Naive B cell (primary cell): ENCODE results near the gene POLDIP3. TPM values are rescaled to one million over a fixed set of nuclear protein-coding genes. Genes with fewer than 3 reads are reported as not detected.
"Not testable (repeated sequence)": the region's sequence is repeated elsewhere in the genome, so short reads cannot be mapped to it uniquely, and the experiment has no call there.

Experiments used
- ATAC-seq, 2 donors: fragments of 150-1000 bp; cut with Tn5 transposase; 2 replicates each; pipeline ENCODE4 v1.10.0; 2021; ENCODE audit warnings: low read depth in 2 of 2, mild to moderate bottlenecking in 2 of 2, moderate library complexity in 2 of 2
- DNase-seq: peaks from one replicate; pipeline ENCODE4 v3.0.0; 2022
- H3K27ac Mint-ChIP-seq, 6 donors: one replicate each; pipeline ENCODE4 v1.8.0; 2020 to 2022; ENCODE audit warnings: mild to moderate bottlenecking in 6 of 6, mixed read lengths in 6 of 6, moderate library complexity in 5 of 6, inconsistent platforms in 2 of 6
- H3K27me3 Mint-ChIP-seq, 3 donors: one replicate each; pipeline ENCODE4 v1.8.0; 2021 to 2022; ENCODE audit warnings: mixed read lengths in 3 of 3, mild to moderate bottlenecking in 1 of 3
- H3K36me3 Mint-ChIP-seq, 2 donors: one replicate each; pipeline ENCODE4 v1.8.0; 2020 to 2022; ENCODE audit warnings: mixed read lengths in 2 of 2, inconsistent platforms in 1 of 2, mild to moderate bottlenecking in 1 of 2
- H3K4me1 Mint-ChIP-seq, 3 donors: one replicate each; pipeline ENCODE4 v1.8.0; 2020 to 2022; ENCODE audit warnings: mixed read lengths in 3 of 3, inconsistent platforms in 1 of 3, mild to moderate bottlenecking in 1 of 3, moderate library complexity in 1 of 3
- H3K4me3 Mint-ChIP-seq, 8 donors: one replicate each; pipeline ENCODE4 v1.8.0; 2020 to 2022; ENCODE audit warnings: mild to moderate bottlenecking in 8 of 8, mixed read lengths in 8 of 8, moderate library complexity in 8 of 8, inconsistent platforms in 2 of 8
- H3K9me3 Mint-ChIP-seq, 7 donors: one replicate each; pipeline ENCODE4 v1.8.0; 2020 to 2022; ENCODE audit warnings: mixed read lengths in 7 of 7, mild to moderate bottlenecking in 5 of 7, inconsistent platforms in 2 of 7, moderate library complexity in 1 of 7
- polyA plus RNA-seq, 6 donors: library from polyadenylated mRNA; unstranded; fragments of 300-500 nt; fragmentation: Illumina TruSeq; gene quantifications; one replicate each; pipeline ENCODE4 v1.2.3, GENCODE V29; 2021; ENCODE audit warnings: low read depth in 6 of 6

Gene POLDIP3
- polyA plus RNA-seq, 6 donors from 2014 or later: 61.2 to 106 (median 81.3) TPM

DNA sequence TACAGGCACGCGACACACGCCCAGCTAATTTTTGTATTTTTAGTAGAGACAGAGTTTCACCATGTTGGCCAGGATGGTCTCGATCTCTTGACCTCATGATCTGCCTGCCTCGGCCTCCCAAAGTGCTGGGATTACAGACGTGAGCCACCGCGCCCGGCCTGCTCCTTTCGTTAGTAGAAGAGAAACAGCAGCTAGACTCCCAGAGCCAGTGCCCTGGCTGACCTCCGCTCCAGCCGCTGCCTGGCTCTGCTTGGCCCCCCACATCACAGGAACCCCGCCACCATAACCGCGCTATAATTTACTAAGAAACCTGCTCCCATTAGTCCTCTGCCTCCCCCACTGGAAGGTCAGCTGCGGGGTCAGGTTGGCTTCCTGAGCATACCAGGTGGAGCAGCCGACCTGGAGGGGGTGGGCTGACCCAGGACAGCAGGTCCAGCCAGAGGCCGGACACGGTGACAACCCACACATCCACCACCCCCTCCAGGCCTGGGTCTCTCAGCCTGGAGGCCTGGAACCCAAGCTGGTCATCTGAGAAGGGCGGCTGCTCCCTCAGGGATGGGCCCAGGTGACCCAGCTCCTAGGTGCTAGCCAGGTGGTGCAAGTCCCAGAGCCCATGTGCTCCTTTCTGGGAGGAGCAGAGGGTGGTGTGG is 7.5 kb upstream of the POLDIP3 start:
- Mint-ChIP-seq H3K4me3 (no peak overlapping the region), H3K27ac (peak overlapping the region; percentile 31 to 76 (median 50)), H3K4me1 (peaks cover 15 to 32% (median 23%) of the 10 kb centered on the region in 3 donors), H3K27me3 (no peaks in the 10 kb centered on the region), H3K36me3 (no peaks in the 10 kb centered on the region), H3K9me3 (no peaks in the 10 kb centered on the region)
- no peak for DNase-seq
- no peak for ATAC-seq

DNA sequence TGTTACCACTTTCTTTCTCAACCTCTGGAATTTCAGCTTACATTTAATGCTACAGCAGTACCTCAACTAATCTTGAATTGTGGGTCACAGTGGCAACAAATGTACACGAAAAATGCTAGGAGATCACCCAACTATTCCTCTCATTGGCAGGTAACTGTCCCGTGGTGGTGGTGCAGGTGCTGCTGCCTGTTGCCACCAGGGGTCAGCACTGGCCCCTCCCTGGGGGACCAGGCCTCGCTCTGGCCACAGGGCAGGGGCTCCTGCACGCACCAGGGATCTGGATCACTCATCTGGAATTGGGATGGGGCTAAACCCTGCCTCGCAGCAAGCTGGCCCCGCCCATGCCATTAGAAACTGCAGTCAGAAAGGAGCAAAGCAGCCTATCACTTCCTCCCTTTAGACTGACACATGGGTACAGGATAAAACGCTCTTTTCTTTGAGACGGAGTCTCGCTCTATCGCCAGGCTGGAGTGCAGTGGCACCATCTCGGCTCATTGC is 6.9 kb upstream of the POLDIP3 start:
- no peaks in the 10 kb centered on the region for H3K36me3 Mint-ChIP-seq
- H3K27me3 Mint-ChIP-seq: no peaks in the 10 kb centered on the region
- H3K4me3 Mint-ChIP-seq: peak overlapping the region in 2 of 8 donors; percentile 2 to 15
- no peaks in the 10 kb centered on the region for H3K9me3 Mint-ChIP-seq
- H3K27ac Mint-ChIP-seq: peak overlapping the region in 4 of 6 donors; percentile 38 to 81 (median 60)
- ATAC-seq: peak; percentile 75 to 78
- DNase-seq: peak; percentile 61
- peaks cover 15 to 32% (median 28%) of the 10 kb centered on the region in 3 donors for H3K4me1 Mint-ChIP-seq

DNA sequence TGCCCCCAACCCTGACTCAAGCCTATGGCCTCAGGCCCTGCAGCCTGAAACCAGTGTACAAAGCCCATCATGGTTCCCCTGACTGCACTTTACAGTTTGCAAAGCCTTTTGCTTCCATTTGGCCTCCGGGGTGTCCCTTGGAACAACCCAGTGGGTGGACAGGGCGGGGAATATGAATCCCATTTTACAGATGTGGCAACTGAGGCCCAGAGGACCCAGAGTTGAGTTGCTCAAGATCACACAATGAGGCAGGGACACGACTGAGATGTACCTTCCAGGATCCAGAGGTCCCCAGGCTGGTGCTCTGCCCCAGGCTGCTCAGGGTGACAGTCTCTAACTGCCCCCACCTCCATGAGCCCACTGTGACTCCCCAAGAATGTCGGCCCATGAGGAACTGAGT is 5.4 kb upstream of the POLDIP3 start:
- peaks cover 20 to 44% (median 38%) of the 10 kb centered on the region in 3 donors for H3K4me1 Mint-ChIP-seq
- H3K4me3 Mint-ChIP-seq: no peak overlapping the region
- peaks cover 0 to 4% (median 0%) of the 10 kb centered on the region in 7 donors for H3K9me3 Mint-ChIP-seq
- H3K36me3 Mint-ChIP-seq: no peaks in the 10 kb centered on the region
- DNase-seq (no peak), ATAC-seq (no peak)
- peak overlapping the region in 1 of 6 donors; percentile 45 for H3K27ac Mint-ChIP-seq
- H3K27me3 Mint-ChIP-seq: no peaks in the 10 kb centered on the region

DNA sequence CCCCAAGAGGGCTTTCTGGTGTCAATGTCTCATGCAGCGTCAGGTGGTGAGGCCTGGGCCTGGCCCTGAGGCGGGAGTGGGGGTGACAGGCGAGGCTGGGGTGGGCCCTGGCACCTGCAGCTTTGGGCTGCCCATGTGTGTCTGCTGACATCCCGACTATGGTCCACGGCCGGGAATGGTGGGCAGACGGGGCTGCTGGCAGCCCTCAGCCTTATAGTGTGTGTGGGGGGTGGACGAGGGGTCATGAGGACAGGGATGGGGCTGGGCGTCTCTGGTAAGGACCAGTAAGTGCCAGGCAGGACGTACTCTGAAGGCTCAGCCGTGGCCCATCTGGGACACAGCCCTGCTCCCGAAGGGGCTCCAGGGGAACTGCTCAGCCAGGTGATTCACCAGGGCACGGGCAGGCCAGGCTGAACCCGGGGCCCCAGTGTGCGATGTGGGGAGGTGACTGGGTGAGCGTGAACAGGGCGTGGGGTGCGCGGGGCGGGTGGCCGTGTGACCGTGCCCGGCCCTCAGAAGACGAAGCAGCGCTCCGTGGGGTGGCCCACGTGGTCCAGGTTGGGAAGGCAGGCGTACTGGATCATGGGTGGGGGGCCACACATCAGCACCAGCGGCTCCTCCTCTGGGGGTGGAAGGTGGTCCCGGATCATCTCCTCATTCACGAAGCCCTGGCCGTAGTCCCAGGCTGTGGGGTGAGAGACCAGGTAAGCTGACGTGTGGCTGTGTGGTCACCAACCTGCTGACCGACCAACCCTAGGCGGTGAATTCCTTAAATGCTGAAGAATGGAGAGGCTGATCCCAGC is 4.8 kb upstream of the POLDIP3 start:
- ATAC-seq (no peak), DNase-seq (no peak)
- Mint-ChIP-seq H3K9me3 (peaks cover 0 to 6% (median 0%) of the 10 kb centered on the region in 7 donors), H3K27ac (peak overlapping the region in 2 of 6 donors; percentile 45 to 82), H3K27me3 (no peaks in the 10 kb centered on the region), H3K4me1 (peaks cover 25 to 49% (median 38%) of the 10 kb centered on the region in 3 donors), H3K4me3 (no peak overlapping the region), H3K36me3 (no peaks in the 10 kb centered on the region)

DNA sequence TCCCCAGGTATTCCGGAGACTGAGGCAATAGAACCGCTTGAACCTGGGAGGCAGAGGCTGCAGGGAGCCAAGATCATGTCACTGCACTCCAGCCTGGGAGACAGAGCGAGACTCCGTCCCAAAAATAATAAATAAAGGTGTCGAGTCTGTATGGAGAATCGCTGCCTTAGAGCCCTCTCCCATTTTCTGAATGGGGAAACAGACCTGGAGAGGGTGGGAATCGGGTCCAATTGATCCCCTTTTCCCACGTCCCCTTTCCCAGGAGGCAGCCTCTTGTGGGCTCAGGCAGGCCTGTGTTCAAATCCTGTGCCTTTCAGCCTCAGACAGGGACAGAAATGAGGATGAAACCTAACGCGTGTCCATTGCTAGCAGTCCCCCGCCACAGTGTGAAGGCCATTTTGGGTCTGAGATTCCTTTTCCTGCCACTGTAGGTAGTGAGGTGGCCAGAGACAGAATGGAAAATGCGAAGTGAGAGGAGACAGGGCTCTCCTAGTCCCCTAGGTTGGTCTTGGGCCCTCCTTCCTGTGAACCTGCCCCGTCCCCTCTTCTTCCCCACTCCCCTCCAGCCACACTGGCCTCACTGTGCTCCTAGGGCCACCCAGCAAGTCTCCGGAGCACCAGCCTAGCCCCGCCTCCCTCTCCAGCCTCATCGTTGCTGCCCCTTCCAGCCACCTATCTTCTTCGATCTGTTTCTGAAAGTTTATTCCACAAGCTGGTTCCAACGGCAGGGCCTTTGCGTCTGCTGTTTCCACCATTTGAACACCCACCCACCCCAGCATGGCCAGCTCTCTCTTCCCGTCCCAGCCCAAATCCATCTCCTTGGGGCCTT is 2.7 kb upstream of the POLDIP3 start:
- peaks cover 0 to 6% (median 0%) of the 10 kb centered on the region in 7 donors for H3K9me3 Mint-ChIP-seq
- peaks cover 39 to 55% (median 53%) of the 10 kb centered on the region in 3 donors for H3K4me1 Mint-ChIP-seq
- H3K36me3 Mint-ChIP-seq: no peaks in the 10 kb centered on the region
- no peaks in the 10 kb centered on the region for H3K27me3 Mint-ChIP-seq
- DNase-seq (no peak), ATAC-seq (no peak)
- peak overlapping the region in 4 of 8 donors; percentile 8 to 78 (median 46) for H3K4me3 Mint-ChIP-seq
- peak overlapping the region in 5 of 6 donors; percentile 74 to 100 (median 90) for H3K27ac Mint-ChIP-seq

DNA sequence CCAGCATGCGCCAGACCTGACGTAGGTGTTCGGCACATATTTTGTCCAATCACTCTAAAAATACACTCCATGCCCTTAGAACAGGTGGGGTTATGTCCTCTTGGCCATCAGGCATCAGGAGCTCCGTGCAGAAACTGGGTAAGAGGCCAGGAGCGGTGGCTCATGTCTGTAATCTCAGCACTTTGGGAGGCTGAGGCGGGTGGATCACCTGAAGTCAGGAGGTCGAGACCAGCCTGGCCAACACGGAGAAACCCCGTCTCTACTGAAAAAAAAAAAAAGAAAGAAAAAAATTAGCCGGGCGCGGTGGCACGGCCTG is 1.1 kb upstream of the POLDIP3 start:
- peak overlapping the region; percentile 81 to 99 (median 97) for H3K4me3 Mint-ChIP-seq
- ATAC-seq, H3K27me3 Mint-ChIP-seq, H3K9me3 Mint-ChIP-seq, DNase-seq, H3K36me3 Mint-ChIP-seq: not testable (repeated sequence)
- peak overlapping the region; percentile 100 for H3K27ac Mint-ChIP-seq
- peaks cover 38 to 54% (median 42%) of the 10 kb centered on the region in 3 donors for H3K4me1 Mint-ChIP-seq

DNA sequence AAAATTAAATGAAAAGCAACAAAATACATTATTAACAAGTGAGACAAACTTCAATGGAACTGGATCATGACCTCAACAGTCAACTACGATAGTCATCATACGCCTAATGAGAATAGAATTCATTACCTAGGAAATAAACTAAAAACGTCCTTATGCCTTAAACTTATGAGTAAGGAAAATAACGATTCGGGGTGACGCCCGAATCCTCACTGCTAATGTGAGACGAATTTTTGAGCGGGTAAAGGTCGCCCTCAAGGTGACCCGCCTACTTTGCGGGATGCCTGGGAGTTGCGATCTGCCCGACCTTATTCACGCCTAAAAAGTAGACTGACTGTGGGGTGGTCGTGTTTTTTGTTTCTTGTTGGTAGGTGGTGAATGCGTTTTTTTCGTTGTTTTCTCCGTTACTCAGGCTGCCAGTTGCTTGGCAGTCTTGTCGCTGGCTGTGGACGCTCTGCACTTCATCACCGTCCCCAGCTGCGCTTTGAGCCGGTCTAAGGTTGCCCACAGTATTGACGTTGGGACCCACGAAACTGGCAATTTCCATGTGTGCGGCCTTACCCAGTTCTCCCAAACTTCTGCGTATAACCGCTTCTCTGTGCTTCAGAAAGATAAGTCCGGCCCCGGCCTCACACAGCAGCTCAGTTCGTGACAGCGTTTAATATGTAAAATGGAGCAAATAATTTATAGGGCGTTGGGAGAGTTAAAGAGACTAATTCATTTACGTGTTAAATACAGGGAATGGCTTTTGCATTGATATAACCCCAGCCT is 593 bp upstream of the POLDIP3 start:
- ATAC-seq: peak; percentile 74
- H3K27me3 Mint-ChIP-seq: no peaks in the 10 kb centered on the region
- H3K27ac Mint-ChIP-seq: peak overlapping the region; percentile 100
- peak; percentile 94 for DNase-seq
- peak overlapping the region; percentile 81 to 99 (median 97) for H3K4me3 Mint-ChIP-seq
- H3K9me3 Mint-ChIP-seq: peaks cover 0 to 6% (median 0%) of the 10 kb centered on the region in 7 donors
- peaks cover 40 to 59% (median 45%) of the 10 kb centered on the region in 3 donors for H3K4me1 Mint-ChIP-seq
- H3K36me3 Mint-ChIP-seq: no peaks in the 10 kb centered on the region

DNA sequence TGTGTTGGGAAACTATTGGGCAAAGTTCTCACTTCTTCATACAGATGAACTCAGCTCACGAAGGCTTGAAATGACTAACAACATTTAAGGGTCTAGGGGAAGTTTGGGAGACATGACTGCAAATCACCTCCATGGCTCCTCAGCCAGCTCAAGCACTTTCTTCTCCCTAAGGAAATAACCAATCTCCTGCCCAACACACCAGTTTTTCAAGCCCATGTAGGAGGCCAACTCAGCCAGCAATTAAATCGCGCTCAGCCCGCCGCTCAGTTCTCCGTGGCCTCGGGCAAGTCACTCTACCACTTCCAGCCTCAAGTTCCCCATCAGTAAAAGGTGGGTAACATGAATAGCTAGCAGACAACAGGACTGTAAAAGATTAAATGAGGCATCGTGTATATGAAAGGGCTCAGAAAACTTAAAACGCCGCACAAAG is 796 bp downstream of the POLDIP3 start:
- no peaks in the 10 kb centered on the region for H3K36me3 Mint-ChIP-seq
- H3K27ac Mint-ChIP-seq: peak overlapping the region; percentile 89 to 100 (median 94)
- peak overlapping the region; percentile 81 to 97 (median 92) for H3K4me3 Mint-ChIP-seq
- no peaks in the 10 kb centered on the region for H3K27me3 Mint-ChIP-seq
- DNase-seq: no peak
- H3K4me1 Mint-ChIP-seq: peaks cover 39 to 70% (median 46%) of the 10 kb centered on the region in 3 donors
- H3K9me3 Mint-ChIP-seq: peaks cover 0 to 6% (median 0%) of the 10 kb centered on the region in 7 donors
- ATAC-seq: peak in 1 of 2 donors; percentile 1

DNA sequence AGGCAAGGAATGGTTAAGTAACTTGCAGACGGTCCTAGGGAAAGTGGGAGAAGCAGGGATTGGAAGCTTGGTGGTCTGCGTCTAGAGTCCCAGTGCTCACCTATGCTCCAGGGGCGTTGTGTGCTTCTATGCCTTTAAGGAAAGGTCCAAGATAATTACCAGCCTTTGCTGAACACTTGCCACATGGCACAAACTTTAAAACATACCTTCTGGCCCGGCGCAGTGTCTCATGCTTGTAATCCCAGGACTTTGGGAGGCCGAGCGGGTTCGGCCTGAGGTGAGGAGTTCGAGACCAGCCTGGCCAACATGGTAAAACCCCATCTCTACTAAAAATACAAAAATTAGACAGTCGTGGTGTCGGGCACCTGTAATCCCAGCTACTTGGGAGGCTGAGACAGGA is 2.3 kb downstream of the POLDIP3 start:
- DNase-seq (no peak), ATAC-seq (no peak)
- Mint-ChIP-seq H3K9me3 (peaks cover 0 to 6% (median 0%) of the 10 kb centered on the region in 7 donors), H3K27me3 (no peaks in the 10 kb centered on the region), H3K27ac (peak overlapping the region in 3 of 6 donors; percentile 49 to 100 (median 94)), H3K4me3 (peak overlapping the region in 7 of 8 donors; percentile 21 to 94 (median 63)), H3K36me3 (no peaks in the 10 kb centered on the region), H3K4me1 (peaks cover 33 to 68% (median 50%) of the 10 kb centered on the region in 3 donors)

DNA sequence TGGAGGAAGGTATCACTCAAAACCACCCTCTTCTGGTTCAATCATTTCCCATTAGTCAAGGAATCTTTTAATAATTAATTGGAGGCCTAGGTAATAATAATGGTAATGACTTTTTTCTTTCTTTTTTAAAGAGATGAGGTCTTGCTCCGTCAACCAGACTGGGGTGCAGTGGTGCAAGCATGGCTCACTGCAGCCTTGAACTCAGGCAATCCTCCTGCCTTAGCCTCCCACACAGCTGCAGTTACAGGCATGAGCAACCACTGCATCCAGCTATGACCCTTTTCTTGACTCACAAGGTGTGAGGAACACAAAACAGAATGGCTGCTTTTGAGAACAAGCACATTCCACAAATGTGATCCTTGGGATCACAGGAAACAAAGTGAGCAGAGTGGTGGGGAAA is 3.6 kb downstream of the POLDIP3 start:
- Mint-ChIP-seq H3K27ac (peak overlapping the region in 1 of 6 donors; percentile 38), H3K36me3 (peaks cover 0 to 8% of the 10 kb centered on the region in 2 donors), H3K9me3 (peaks cover 0 to 6% (median 0%) of the 10 kb centered on the region in 7 donors), H3K4me3 (peak overlapping the region in 1 of 8 donors; percentile 61), H3K4me1 (peaks cover 37 to 70% (median 47%) of the 10 kb centered on the region in 3 donors), H3K27me3 (no peaks in the 10 kb centered on the region)
- ATAC-seq (no peak), DNase-seq (no peak)

DNA sequence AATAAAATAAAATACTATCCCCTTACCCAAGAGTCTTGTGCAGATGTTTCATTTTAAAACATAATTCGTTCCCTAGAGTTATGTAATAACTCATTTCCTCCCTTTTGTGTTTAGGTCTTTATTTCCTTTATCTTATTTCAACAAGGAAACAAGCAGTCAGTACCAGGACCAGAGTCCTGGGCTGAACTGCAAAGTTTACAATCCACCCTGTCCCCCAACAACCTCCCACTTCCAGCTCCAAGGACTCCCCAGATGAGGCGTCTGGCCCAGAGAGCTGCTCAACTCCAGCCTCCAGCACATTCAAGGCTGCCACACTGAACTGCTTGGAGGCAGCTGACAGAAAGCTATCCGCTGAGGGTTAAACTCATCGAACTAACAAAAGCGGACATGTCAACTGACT is 4.5 kb downstream of the POLDIP3 start:
- Mint-ChIP-seq H3K4me3 (peak overlapping the region in 1 of 8 donors; percentile 61), H3K9me3 (peaks cover 0 to 5% (median 0%) of the 10 kb centered on the region in 7 donors), H3K36me3 (peaks cover 0 to 8% of the 10 kb centered on the region in 2 donors), H3K27me3 (no peaks in the 10 kb centered on the region), H3K27ac (no peak overlapping the region), H3K4me1 (peaks cover 33 to 68% (median 38%) of the 10 kb centered on the region in 3 donors)
- ATAC-seq: no peak
- no peak for DNase-seq

DNA sequence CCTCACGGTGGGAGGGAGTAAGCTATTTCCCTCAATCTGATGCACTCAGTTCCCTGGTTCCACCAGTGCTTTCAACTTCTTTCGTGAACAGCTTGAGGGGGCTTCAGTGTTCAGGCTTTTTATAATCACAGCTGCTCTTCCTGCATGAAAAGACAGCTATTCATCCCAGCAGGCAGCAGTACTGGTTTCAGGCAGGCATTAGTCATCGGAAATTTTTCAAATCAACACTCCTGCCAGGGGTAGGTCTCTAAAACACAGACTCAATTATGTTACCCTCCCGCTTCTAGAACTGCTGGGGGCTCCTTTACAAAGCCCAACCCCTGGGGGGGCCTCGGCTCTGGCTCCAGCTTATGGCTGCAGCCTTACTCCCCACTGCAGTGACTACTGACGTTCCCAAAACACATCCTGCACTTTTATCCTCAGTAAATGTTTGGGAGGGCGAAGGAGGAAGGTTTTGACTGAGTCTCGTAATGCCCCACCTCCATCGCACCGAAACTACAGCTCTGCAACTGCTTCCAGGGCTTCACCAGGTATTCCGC is 5.8 kb downstream of the POLDIP3 start:
- H3K4me3 Mint-ChIP-seq: peak overlapping the region in 1 of 8 donors; percentile 25
- DNase-seq (no peak), ATAC-seq (no peak)
- H3K27me3 Mint-ChIP-seq: no peaks in the 10 kb centered on the region
- H3K4me1 Mint-ChIP-seq: peaks cover 27 to 70% (median 29%) of the 10 kb centered on the region in 3 donors
- no peaks in the 10 kb centered on the region for H3K9me3 Mint-ChIP-seq
- H3K27ac Mint-ChIP-seq: no peak overlapping the region
- H3K36me3 Mint-ChIP-seq: peaks cover 0 to 8% of the 10 kb centered on the region in 2 donors
